Measurements from ENCODE around the gene MYCBP2.
"Not testable (repeated sequence)": the region's sequence is repeated elsewhere in the genome, so short reads cannot be mapped to it uniquely, and the experiment has no call there.

DNA sequence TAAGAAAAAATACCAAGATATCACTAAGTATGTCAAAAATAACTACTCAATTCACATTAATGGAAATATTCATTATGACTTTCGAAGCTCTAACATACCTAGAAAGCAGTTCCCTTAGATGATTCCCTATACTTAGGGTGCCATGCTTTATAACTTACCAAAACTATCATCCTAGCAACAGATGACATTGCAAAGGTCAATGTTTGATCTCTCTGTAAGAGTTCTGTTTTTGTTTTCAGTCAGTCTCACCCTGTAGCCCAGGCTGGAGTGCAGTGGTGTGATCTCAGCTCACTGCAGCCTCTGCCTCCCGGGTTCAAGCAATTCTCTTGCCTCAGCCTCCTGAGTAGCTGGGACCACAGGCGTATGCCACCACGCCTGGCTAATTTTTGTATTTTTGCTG lies 318.6 kb downstream of the MYCBP2 start:
- TF ChIP-seq, protein P1, sequence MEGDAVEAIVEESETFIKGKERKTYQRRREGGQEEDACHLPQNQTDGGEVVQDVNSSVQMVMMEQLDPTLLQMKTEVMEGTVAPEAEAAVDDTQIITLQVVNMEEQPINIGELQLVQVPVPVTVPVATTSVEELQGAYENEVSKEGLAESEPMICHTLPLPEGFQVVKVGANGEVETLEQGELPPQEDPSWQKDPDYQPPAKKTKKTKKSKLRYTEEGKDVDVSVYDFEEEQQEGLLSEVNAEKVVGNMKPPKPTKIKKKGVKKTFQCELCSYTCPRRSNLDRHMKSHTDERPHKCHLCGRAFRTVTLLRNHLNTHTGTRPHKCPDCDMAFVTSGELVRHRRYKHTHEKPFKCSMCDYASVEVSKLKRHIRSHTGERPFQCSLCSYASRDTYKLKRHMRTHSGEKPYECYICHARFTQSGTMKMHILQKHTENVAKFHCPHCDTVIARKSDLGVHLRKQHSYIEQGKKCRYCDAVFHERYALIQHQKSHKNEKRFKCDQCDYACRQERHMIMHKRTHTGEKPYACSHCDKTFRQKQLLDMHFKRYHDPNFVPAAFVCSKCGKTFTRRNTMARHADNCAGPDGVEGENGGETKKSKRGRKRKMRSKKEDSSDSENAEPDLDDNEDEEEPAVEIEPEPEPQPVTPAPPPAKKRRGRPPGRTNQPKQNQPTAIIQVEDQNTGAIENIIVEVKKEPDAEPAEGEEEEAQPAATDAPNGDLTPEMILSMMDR (IDR thresholded peaks at IDR 0.05; ENCODE audit: poor library complexity), result not testable (repeated sequence)
- TF ChIP-seq EZH2 (IDR thresholded peaks at IDR 0.05; ENCODE audit: borderline replicate concordance); EZH2phosphoT487 (IDR thresholded peaks at IDR 0.05; ENCODE audit: low read depth, severe bottlenecking, unreplicated experiment): not testable (repeated sequence)

Measured in hepatocyte (in vitro differentiated cells).